Spinal cord (tissue), 10 donors: ENCODE measurements around the gene TEAD1. TPM values are rescaled to one million over a fixed set of nuclear protein-coding genes. Genes with fewer than 3 reads are reported as not detected.
A peak's percentile ranks its signal among the peaks of the same experiment; 100 is the strongest.

Source experiments
- DNase-seq, 6 donors: peaks; one replicate each; pipeline versions ENCODE4 v3.0.0 to v3.0.0-alpha.2; 2013 to 2015; ENCODE audit warnings: low spot score in 6 of 6, low read depth in 4 of 6
- H3K27ac ChIP-seq: one replicate; pipeline ENCODE4 v1.5.1; 2013; ENCODE audit warnings: low read depth, low read length, control low read depth
- H3K27me3 ChIP-seq: one replicate; pipeline ENCODE4 v1.6.1; 2013; ENCODE audit warnings: low read length; ENCODE audit not compliant: control insufficient read depth, insufficient read depth
- H3K36me3 ChIP-seq: one replicate; pipeline ENCODE4 v1.6.1; 2013; ENCODE audit warnings: low read length; ENCODE audit not compliant: control insufficient read depth, insufficient read depth
- H3K4me1 ChIP-seq: one replicate; pipeline ENCODE4 v1.6.1; 2013; ENCODE audit warnings: low read length; ENCODE audit not compliant: control insufficient read depth, insufficient read depth
- H3K4me3 ChIP-seq: one replicate; pipeline ENCODE4 v1.5.1; 2013; ENCODE audit warnings: low read depth, low read length, control low read depth
- H3K9me3 ChIP-seq: one replicate; pipeline ENCODE4 v1.6.1; 2013; ENCODE audit warnings: low read length; ENCODE audit not compliant: control insufficient read depth, insufficient read depth
- WGBS: methylation state at CpG from one replicate; pipeline ENCODE4 v1.1.5; 2013; ENCODE audit warnings: missing lambda C conversion rate; ENCODE audit not compliant: insufficient coverage; 5-methylcytosine and 5-hydroxymethylcytosine counted together
- polyA plus RNA-seq, 2 donors: library from polyadenylated mRNA; unstranded; fragments of 120-200 nt; gene quantifications; one replicate each; pipeline ENCODE4 v1.2.1, GENCODE V29; 2013; ENCODE audit not compliant: insufficient read length in 2 of 2
- total RNA-seq, 2 donors: library from RNA; depleted of rRNA in 1 of 2; stranded (reverse); fragments of 120-200 nt in 1 of 2; fragments of >200 nt in 1 of 2; gene quantifications; one replicate each; pipeline versions ENCODE4 v1.2.3 to v1.2.4, GENCODE V29; 2013 to 2014
- donor health status: healthy.

TEAD1 gene
- total and polyA plus RNA-seq, 4 donors: 39.2 to 70.9 (median 58.7) TPM

DNA sequence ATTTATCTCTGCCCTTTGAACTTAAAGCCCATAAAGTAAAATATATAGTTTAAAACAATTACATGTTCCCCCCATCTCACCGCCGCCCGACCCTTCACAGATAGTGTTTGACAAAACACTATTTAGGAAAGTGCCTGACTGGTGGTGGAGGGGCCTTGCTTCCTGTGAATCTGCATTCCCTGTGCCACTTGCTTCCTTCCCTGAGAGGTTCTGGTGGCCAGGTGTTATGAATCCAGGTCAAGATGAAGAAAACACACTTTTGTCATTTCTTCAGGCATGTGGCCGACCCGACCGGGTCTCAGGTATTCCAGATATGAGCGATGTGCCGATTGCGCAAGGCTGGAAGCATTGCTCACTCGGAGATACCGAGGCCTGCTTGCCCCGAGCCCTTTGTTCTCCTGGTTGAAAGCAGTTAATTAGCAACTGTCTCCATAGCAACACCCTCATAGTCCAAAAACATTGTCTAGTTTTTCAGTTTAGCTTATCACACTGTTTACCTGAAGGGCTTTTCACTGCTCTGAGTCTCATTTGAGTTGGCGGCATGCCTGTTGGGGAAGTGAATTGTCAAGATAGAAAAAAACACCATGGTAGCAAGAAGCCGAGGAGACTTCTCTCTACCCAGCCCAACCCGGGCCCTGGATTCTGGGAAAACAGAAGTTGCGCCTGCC, 128.3 kb downstream of the TEAD1 start:
- H3K36me3 ChIP-seq: no peaks in the 10 kb centered on the region
- no peaks in the 10 kb centered on the region for H3K9me3 ChIP-seq
- peaks cover 16% of the 10 kb centered on the region for H3K4me1 ChIP-seq
- H3K27ac ChIP-seq: no peak overlapping the region
- no peak overlapping the region for H3K4me3 ChIP-seq
- no peaks in the 10 kb centered on the region for H3K27me3 ChIP-seq
- DNase-seq: peak in 4 of 6 donors; percentile 33 to 92 (median 65)
- 25% methylated on average over 10 of the region's 16 CpGs for WGBS

GRCh38 chr11:12803086-12803826, 129.0 kb downstream of the TEAD1 start:
- Histone ChIP-seq H3K4me3 (no peak overlapping the region), H3K4me1 (peaks cover 18% of the 10 kb centered on the region), H3K36me3 (no peaks in the 10 kb centered on the region), H3K9me3 (no peaks in the 10 kb centered on the region), H3K27ac (peak overlapping the region; percentile 22), H3K27me3 (no peaks in the 10 kb centered on the region)
- 56% methylated on average over 4 of the region's 7 CpGs for WGBS
- DNase-seq: peak in 2 of 6 donors; percentile 48 to 61

- DNase-seq: no peak
- Histone ChIP-seq H3K9me3 (no peaks in the 10 kb centered on the region), H3K4me3 (no peak overlapping the region), H3K27me3 (no peaks in the 10 kb centered on the region), H3K27ac (no peak overlapping the region), H3K4me1 (peaks cover 35% of the 10 kb centered on the region), H3K36me3 (no peaks in the 10 kb centered on the region)
- WGBS: 100% methylated on average over 1 of the region's 2 CpGs
These were observed 131.9 kb downstream of the TEAD1 start for GRCh38 chr11:12806113-12806512.

- no peak overlapping the region for H3K4me3 ChIP-seq
- H3K27ac ChIP-seq: no peak overlapping the region
- 94% methylated on average over 5 of the region's 6 CpGs for WGBS
- no peaks in the 10 kb centered on the region for H3K9me3 ChIP-seq
- peaks cover 35% of the 10 kb centered on the region for H3K4me1 ChIP-seq
- H3K36me3 ChIP-seq: no peaks in the 10 kb centered on the region
- no peak for DNase-seq
- no peaks in the 10 kb centered on the region for H3K27me3 ChIP-seq
These were observed 133.4 kb downstream of the TEAD1 start for GRCh38 chr11:12807621-12808020.

GRCh38 chr11:12808519-12808918, 134.3 kb downstream of the TEAD1 start:
- Histone ChIP-seq H3K27ac (no peak overlapping the region), H3K27me3 (no peaks in the 10 kb centered on the region), H3K9me3 (no peaks in the 10 kb centered on the region), H3K36me3 (no peaks in the 10 kb centered on the region), H3K4me3 (no peak overlapping the region), H3K4me1 (peaks cover 35% of the 10 kb centered on the region)
- WGBS: no CpG with 5 or more reads among the region's 1 CpG
- DNase-seq: no peak

- Histone ChIP-seq H3K36me3 (no peaks in the 10 kb centered on the region), H3K4me1 (peaks cover 41% of the 10 kb centered on the region), H3K27me3 (no peaks in the 10 kb centered on the region), H3K9me3 (no peaks in the 10 kb centered on the region), H3K27ac (no peak overlapping the region), H3K4me3 (no peak overlapping the region)
- WGBS: 93% methylated on average over 3 of the region's 3 CpGs
- DNase-seq: no peak
These were observed 135.1 kb downstream of the TEAD1 start for GRCh38 chr11:12809364-12809763.

DNA sequence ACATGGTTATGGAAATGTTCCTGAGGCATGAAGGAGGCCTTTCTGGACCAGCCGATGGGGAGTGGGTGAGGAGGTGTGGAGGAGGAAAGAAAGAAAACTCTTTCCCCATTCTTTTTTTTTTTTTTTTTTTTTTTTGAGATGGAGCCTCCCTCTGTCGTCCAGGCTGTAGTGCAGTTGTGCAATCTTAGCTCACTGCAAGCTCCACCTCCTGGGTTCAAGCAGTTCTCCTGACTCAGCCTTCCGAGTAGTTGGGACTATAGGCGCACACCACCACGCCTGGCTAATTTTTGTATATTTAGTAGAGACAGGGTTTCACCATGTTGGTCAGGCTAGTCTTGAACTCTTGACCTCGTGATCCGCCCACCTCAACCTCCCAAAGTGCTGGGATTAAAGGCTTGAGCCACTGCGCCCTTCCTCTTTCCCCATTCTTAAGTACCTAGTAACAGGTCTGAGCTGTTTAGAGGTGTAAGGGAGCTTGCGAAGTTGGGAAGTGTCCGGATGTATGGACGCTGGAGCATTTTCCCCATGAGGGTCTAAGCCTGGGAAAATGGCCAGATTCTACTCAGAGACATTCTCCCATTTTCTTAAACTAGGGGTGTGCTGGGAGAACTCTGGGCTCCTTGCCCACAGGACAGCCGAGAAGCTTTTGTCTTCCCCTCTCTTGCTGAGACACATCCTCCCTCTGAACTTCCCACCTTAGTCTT, 135.8 kb downstream of the TEAD1 start:
- Histone ChIP-seq H3K36me3 (no peaks in the 10 kb centered on the region), H3K4me3 (no peak overlapping the region), H3K27ac (no peak overlapping the region), H3K27me3 (no peaks in the 10 kb centered on the region), H3K9me3 (no peaks in the 10 kb centered on the region), H3K4me1 (peaks cover 47% of the 10 kb centered on the region)
- DNase-seq: peak in 1 of 6 donors; percentile 34
- no CpG with 5 or more reads among the region's 12 CpGs for WGBS

DNA sequence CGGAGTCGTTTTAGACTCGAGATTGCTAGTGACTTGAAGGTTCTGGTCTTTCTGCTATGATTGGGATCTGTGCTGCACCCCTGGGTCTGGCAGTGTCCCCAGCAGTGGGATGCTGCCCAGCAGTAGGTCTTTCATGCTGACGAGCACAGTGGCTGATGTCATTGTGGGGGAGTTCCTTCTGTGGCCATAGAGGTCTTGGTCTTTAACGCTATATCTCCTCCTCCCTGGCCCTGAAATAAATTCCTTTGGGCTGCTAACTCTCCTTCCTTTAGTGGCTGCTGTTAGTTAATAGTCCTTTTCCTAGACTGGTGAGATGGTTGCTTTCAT, 136.3 kb downstream of the TEAD1 start:
- H3K27me3 ChIP-seq: no peaks in the 10 kb centered on the region
- 55% methylated on average over 2 of the region's 5 CpGs for WGBS

GRCh38 chr11:12811861-12812260, 137.6 kb downstream of the TEAD1 start:
- no peaks in the 10 kb centered on the region for H3K9me3 ChIP-seq
- no peaks in the 10 kb centered on the region for H3K36me3 ChIP-seq
- peaks cover 57% of the 10 kb centered on the region for H3K4me1 ChIP-seq
- H3K27ac ChIP-seq: no peak overlapping the region
- no peak overlapping the region for H3K4me3 ChIP-seq
- DNase-seq: peak in 1 of 6 donors; percentile 71
- WGBS: 90% methylated on average over 5 of the region's 7 CpGs
- H3K27me3 ChIP-seq: no peaks in the 10 kb centered on the region

More for the DNA sequence above, 136.3 kb downstream of the TEAD1 start:
- Histone ChIP-seq H3K4me1 (peaks cover 49% of the 10 kb centered on the region), H3K36me3 (no peaks in the 10 kb centered on the region), H3K9me3 (no peaks in the 10 kb centered on the region), H3K27ac (no peak overlapping the region), H3K4me3 (no peak overlapping the region)
- peak in 1 of 6 donors; percentile 33 for DNase-seq
